GM12801 (cell line): Measurements from ENCODE around the gene CFAP100.

Experiments used
- CTCF ChIP-seq: IDR thresholded peaks from one replicate; pipeline ENCODE4 v1.5.1; 2011; ENCODE audit warnings: control low read depth; ENCODE audit not compliant: insufficient read length; ENCODE audit errors: extremely low read depth

The CFAP100 gene

GRCh38 chr3:126439346-126439967 lies 44.7 kb downstream of the CFAP100 start:
- TF ChIP-seq CTCF: no peak

- TF ChIP-seq CTCF: no peak
Observed at GRCh38 chr3:126439968-126440708, 45.4 kb downstream of the CFAP100 start.

- no peak for TF ChIP-seq CTCF
Observed at GRCh38 chr3:126440709-126440995, 45.9 kb downstream of the CFAP100 start.

- no peak for TF ChIP-seq CTCF
Observed at GRCh38 chr3:126441256-126441880, 46.7 kb downstream of the CFAP100 start.

- TF ChIP-seq CTCF: no peak
Observed at GRCh38 chr3:126442094-126442855, 47.6 kb downstream of the CFAP100 start.

- no peak for TF ChIP-seq CTCF
Observed at GRCh38 chr3:126442856-126443242, 48.1 kb downstream of the CFAP100 start.

GRCh38 chr3:126445506-126445905 lies 50.8 kb downstream of the CFAP100 start:
- no peak for TF ChIP-seq CTCF
